Muscle of arm (tissue), 14 donors: ENCODE results near the gene ERVK3-1. TPM values are rescaled to one million over a fixed set of nuclear protein-coding genes. Genes with fewer than 3 reads are reported as not detected.
A peak's percentile ranks its signal among the peaks of the same experiment; 100 is the strongest.
"Not testable (repeated sequence)": the region's sequence is repeated elsewhere in the genome, so short reads cannot be mapped to it uniquely, and the experiment has no call there.

Experiments
- DNase-seq: peaks from one replicate; pipeline ENCODE4 v3.0.0-alpha.2; 2013
- long read RNA-seq, 11 donors: transcript quantifications; one replicate each; lab custom pipeline, GENCODE V29; 2026
- polyA plus RNA-seq, 12 donors: library from polyadenylated mRNA; unstranded; fragments of 120-200 nt; gene quantifications; one replicate each; pipeline ENCODE4 v1.2.1, GENCODE V29; 2013; ENCODE audit not compliant: insufficient read length in 12 of 12

The ERVK3-1 gene
- 10 to 100 TPM in 11 of 12 donors, not detected in 1; 25.9 to 51.7 (median 28.4) TPM for polyA plus RNA-seq
- long read RNA-seq, donor 1, transcript ERVK3-1-201 (4 exons, 1,469 nt), result major isoform, 18 of 22 reads
- long read RNA-seq, donor 1, partial matches to known transcripts, result 0 of 22 reads
- long read RNA-seq, donor 1, other reads (novel, unspliced or antisense), result 0 of 22 reads
- long read RNA-seq, donor 2, transcript ERVK3-1-201 (4 exons, 1,469 nt), result major isoform, 23 of 26 reads
- long read RNA-seq, donor 2, partial matches to known transcripts, result 0 of 26 reads
- long read RNA-seq, donor 2, other reads (novel, unspliced or antisense), result 0 of 26 reads
- long read RNA-seq, donor 3, partial matches to known transcripts, result 0 of 7 reads
- long read RNA-seq, donor 3, other reads (novel, unspliced or antisense), result 0 of 7 reads
- long read RNA-seq, donor 4, partial matches to known transcripts, result 20 of 36 reads
- long read RNA-seq, donor 4, other reads (novel, unspliced or antisense), result 12 of 36 reads
- long read RNA-seq, donor 5, transcript ERVK3-1-201 (4 exons, 1,469 nt), result major isoform, 12 of 16 reads
- long read RNA-seq, donor 5, partial matches to known transcripts, result 0 of 16 reads
- long read RNA-seq, donor 5, other reads (novel, unspliced or antisense), result 0 of 16 reads
- long read RNA-seq, donor 6, transcript ERVK3-1-201 (4 exons, 1,469 nt), result major isoform, 8 of 9 reads
- long read RNA-seq, donor 6, partial matches to known transcripts, result 0 of 9 reads
- long read RNA-seq, donor 6, other reads (novel, unspliced or antisense), result 0 of 9 reads
- long read RNA-seq, donor 7, transcript ERVK3-1-201 (4 exons, 1,469 nt), result major isoform, 9 of 12 reads
- long read RNA-seq, donor 7, partial matches to known transcripts, result 0 of 12 reads
- long read RNA-seq, donor 7, other reads (novel, unspliced or antisense), result 0 of 12 reads
- long read RNA-seq, donor 8, transcript ERVK3-1-201 (4 exons, 1,469 nt), result major isoform, 10 of 12 reads
- long read RNA-seq, donor 8, partial matches to known transcripts, result 0 of 12 reads
- long read RNA-seq, donor 8, other reads (novel, unspliced or antisense), result 0 of 12 reads
- long read RNA-seq, donor 9, transcript ERVK3-1-201 (4 exons, 1,469 nt), result major isoform, 7 of 8 reads
- long read RNA-seq, donor 9, partial matches to known transcripts, result 0 of 8 reads
- long read RNA-seq, donor 9, other reads (novel, unspliced or antisense), result 0 of 8 reads
- long read RNA-seq, donor 10, transcript ERVK3-1-201 (4 exons, 1,469 nt), result major isoform, 11 of 13 reads
- long read RNA-seq, donor 10, partial matches to known transcripts, result 0 of 13 reads
- long read RNA-seq, donor 10, other reads (novel, unspliced or antisense), result 0 of 13 reads
- long read RNA-seq, donor 11, transcript ERVK3-1-201 (4 exons, 1,469 nt), result major isoform, 13 of 17 reads
- long read RNA-seq, donor 11, partial matches to known transcripts, result 0 of 17 reads
- long read RNA-seq, donor 11, other reads (novel, unspliced or antisense), result 0 of 17 reads

DNA sequence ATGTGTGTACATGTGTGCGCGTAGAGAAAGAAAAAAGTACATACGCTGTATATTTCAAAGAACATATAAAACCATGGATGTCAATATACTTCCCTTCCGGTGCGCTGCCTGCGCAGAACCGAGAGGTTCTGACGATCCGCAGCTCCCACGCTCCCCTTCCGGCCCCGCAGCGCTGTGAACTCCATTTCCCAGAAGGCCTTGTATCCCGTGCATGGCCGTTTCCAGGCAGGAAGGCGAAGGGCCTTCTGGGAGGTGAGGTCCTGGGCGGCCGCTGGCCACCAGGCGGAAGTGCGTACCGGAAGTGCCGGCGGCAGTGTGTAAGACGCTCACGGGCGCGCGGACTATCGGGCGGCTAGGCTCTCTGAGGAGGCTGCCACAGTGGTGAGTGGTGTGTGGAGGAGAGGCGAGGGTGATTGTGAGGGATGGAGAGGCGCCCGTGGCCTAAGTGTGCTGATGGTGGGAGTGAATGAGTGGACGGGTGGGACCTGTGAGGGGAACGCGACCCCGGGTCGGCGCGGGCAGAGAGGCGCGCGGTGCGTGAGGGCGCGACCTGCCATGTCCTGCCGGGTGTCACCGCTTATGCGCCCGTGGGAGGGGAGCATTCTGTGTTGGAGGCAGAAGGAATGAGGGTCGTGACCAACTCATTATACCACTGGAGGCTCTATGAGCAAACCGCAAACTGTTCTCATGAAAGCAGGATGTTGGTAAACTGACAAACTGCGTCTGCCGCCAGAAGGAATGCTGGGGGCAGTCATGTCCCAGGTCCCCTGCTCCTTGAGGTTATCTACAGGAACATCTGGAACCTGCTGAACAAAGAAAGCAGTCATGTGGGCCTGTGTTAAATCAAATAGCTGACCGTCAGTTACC lies at the start of gene ERVK3-1:
ERVK3-1 (plus strand) TSS at position 313 of the 867 bp plus-strand sequence. CDS start 6,792 bp downstream, outside the sequence.
- peak; percentile 96 for DNase-seq

GRCh38 chr19:58258259-58258658 lies 46.9 kb upstream of the ERVK3-1 start:
- not testable (repeated sequence) for DNase-seq

- no peak for DNase-seq
Observed at GRCh38 chr19:58261600-58261967, 43.6 kb upstream of the ERVK3-1 start.

GRCh38 chr19:58261968-58262921 lies 42.9 kb upstream of the ERVK3-1 start:
- DNase-seq, result no peak

- no peak for DNase-seq
Observed at GRCh38 chr19:58262922-58263296, 42.3 kb upstream of the ERVK3-1 start.

DNA sequence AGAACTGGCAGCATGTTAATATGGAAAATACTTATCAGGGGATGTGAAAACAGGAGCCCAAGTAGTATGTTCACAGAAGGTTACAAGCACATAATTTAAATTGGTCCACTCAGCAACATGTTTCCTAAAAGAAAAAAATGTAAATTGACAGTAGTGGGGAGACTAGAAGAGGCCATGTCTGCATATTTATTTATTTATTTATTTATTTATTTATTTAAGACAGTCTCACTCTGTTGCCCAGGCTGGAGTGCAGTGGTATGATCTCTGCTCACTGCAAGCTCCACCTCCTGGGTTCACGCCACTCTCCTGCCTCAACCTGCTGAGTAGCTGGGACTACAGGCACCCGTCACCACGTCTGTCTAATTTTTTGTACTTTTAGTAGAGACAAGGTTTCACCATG lies 40.1 kb upstream of the ERVK3-1 start:
- DNase-seq, result no peak

DNA sequence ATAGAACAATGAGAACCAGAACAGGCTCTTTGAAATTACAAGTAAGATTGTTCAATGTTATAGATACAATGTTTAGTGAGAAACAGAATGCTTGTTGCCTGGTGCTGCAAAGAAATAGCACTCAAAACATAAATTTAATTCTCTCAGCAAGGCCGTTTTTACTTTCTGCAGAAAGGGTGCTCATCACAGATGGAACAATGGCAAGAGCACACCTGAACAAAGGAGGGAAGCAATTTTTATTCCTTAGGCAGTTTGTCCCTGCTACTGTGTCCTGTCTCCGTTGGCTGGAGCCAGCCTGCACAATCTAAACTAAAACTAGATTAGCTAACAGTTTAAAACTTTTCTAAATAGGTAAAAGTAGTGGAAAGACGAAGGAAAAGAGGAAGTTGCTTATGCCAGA lies 36.8 kb upstream of the ERVK3-1 start:
- no peak for DNase-seq

- DNase-seq, result no peak
Observed at GRCh38 chr19:58274771-58275201, 30.4 kb upstream of the ERVK3-1 start.

- no peak for DNase-seq
Observed at GRCh38 chr19:58275564-58275963, 29.6 kb upstream of the ERVK3-1 start.

GRCh38 chr19:58277197-58277596 lies 28.0 kb upstream of the ERVK3-1 start:
- DNase-seq, result no peak

DNA sequence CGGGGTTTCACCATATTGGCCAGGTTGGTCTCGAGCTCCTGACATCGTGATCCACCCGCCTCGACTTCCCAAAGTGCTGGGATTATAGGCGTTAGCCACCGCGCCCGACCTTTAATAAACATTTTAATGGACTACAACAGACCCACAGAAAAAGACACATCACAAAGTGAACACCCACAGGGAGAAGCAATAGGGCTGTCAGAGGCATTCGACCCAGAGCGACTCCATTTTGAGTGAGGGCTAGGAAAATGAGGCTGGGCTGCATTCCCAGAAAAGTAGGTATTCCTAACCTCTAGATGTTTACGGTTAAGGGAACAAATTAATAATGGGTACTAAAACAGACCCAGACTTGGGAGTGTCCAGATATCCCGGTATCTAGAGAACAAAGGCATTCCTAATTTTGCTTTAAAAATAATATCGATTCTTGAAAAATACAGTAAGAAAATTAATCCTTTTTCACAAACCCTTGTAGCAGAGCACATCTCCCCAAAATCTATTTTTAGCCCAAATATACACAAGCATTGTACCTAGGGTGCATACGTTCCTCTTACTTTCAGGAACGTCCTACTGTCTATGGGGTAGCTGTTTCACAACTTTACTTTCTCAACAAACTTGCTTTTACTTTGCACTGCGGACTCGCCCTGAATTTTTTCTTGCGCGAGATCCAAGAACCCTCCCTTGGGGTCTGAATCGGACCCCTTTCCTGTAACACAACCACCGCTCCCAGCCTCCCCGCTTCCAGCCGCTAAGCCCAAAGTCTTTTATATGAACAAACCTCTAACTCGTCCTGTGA lies 27.2 kb upstream of the ERVK3-1 start:
- peak; percentile 18 for DNase-seq

DNA sequence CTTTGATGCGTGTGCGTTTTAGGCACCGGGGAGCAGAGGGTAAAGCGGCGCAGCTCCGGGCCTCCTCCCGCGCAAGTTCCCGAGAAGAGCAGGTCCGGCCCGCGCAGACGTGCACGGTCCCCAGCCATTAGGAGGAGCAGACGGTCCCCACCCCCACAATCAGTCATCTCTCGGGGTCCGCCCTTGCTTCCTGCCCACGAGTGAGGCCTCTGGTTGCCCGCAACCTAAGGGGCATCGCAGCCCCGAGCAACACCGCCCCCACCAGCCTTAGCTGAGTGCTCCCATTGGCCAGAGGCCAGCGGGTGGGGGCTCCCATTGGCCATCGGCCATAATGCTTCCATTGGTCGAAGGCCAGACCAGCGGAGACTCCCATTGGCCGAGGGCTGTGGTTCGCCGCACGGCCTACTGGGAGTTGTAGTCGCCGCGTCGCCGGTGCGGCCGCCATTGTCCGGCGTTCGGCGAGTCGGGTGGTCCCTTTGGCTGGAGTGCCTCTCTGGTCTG lies 26.6 kb upstream of the ERVK3-1 start, which contains the start of gene ZNF8:
ZNF8 (plus strand) TSS at position 415 of the 501 bp plus-strand sequence. CDS start 127 bp downstream, outside the sequence.
- DNase-seq, result peak; percentile 98

GRCh38 chr19:58279042-58279924 lies 25.9 kb upstream of the ERVK3-1 start:
- DNase-seq, result peak; percentile 69

DNA sequence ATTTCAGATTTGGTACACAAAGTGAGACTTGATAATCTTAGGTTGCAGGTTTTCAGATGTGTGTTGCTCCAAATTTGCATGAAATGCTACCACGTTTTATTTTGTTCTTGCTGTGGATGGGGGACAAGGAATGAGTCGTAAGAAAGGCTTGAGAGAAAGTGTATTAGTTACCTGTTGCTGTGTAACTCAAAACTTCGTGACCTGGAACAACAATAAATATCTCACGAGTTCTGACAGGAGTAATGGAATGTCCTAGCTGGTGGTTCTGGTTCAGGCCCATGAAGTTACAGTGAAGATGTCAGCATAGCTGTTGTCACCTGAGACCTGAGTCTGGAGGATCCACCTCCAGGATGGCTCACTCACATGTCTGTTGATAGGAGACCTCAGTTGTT lies 25.3 kb upstream of the ERVK3-1 start:
- DNase-seq, result no peak

DNA sequence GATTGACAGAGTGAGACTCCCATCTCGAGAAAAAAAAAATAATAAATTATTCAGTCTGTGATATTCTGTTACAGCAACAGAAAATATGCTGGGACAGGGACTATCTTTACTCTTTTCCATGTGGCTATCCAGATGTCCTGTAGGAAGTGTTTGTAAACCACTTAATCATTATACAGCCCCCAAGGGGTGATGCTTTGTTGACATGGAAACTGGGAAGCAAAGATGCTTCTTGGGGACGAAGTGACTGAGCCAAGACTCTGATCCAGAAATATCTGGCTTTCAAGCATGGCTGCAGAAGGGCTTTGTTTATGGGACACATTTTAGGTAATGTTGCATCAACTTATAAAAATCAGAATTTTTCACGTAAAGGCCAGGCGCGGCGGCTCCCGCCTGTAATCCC lies 21.0 kb upstream of the ERVK3-1 start:
- DNase-seq, result peak; percentile 45

GRCh38 chr19:58291943-58292342 lies 13.2 kb upstream of the ERVK3-1 start:
- DNase-seq, result no peak
